ENCODE data around the gene ZNF613.

GRCh38 chr19:51959791-51960190 lies 32.5 kb downstream of the ZNF613 start:
- no peak for TF ChIP-seq CTCF (IDR thresholded peaks at IDR 0.05)
- TF ChIP-seq POLR2AphosphoS5 (IDR thresholded peaks at IDR 0.05) = no peak
